ENCODE measurements around the gene NR2C2.

GRCh38 chr3:15050405-15051092 is 103.2 kb downstream of the NR2C2 start:
- TF ChIP-seq CTCF (IDR thresholded peaks at IDR 0.05) = no peak
- no peak for TF ChIP-seq POLR2A (IDR thresholded peaks at IDR 0.05)
